ENCODE measurements around the gene CHST3. TPM values are rescaled to one million over a fixed set of nuclear protein-coding genes. Genes with fewer than 3 reads are reported as not detected.

The CHST3 gene
- total and polyA plus RNA-seq, 4 donors: 2.2 to 13.7 (median 8.0) TPM

GRCh38 chr10:72038458-72039001 is 74.3 kb downstream of the CHST3 start:
- WGBS, 2 donors: 77 to 84% methylated on average over 13 of the region's 13 CpGs
- ATAC-seq (ENCODE audit: insufficient read depth, low FRiP score): no peak

GRCh38 chr10:72039377-72039776 is 75.2 kb downstream of the CHST3 start:
- Histone ChIP-seq H3K4me1 (ENCODE audit: control insufficient read depth in 5 of 5, insufficient read depth in 5 of 5, low read length in 5 of 5) (peaks cover 0 to 3% (median 2%) of the 10 kb centered on the region in 5 donors), H3K9me3 (ENCODE audit: control insufficient read depth in 4 of 4, insufficient read depth in 3 of 4, low read length in 3 of 4) (no peaks in the 10 kb centered on the region), H3K27me3 (ENCODE audit: control insufficient read depth in 3 of 3, insufficient read depth in 3 of 3, low read length in 2 of 3) (no peaks in the 10 kb centered on the region), H3K36me3 (ENCODE audit: control insufficient read depth in 4 of 4, insufficient read depth in 4 of 4, low read length in 4 of 4) (no peaks in the 10 kb centered on the region), H3K4me3 (no peak overlapping the region), H3K27ac (ENCODE audit: low read depth in 1 of 2, low read length in 1 of 2) (no peak overlapping the region), H3K9ac (ENCODE audit: insufficient read depth in 1 of 2, low read length in 2 of 2) (no peak overlapping the region)
- DNase-seq: no peak
- ATAC-seq (ENCODE audit: insufficient read depth, low FRiP score): no peak
- TF ChIP-seq CTCF (IDR thresholded peaks at IDR 0.05; ENCODE audit: control extremely low read depth, extremely low read depth): no peak
- 73 to 82% methylated on average over 9 of the region's 9 CpGs for WGBS, 2 donors

More at GRCh38 chr10:72038458-72039001, 74.3 kb downstream of the CHST3 start:
- Histone ChIP-seq H3K27me3 (ENCODE audit: control insufficient read depth in 3 of 3, insufficient read depth in 3 of 3, low read length in 2 of 3) (no peaks in the 10 kb centered on the region), H3K4me3 (no peak overlapping the region), H3K27ac (ENCODE audit: low read depth in 1 of 2, low read length in 1 of 2) (no peak overlapping the region), H3K36me3 (ENCODE audit: control insufficient read depth in 4 of 4, insufficient read depth in 4 of 4, low read length in 4 of 4) (no peaks in the 10 kb centered on the region), H3K4me1 (ENCODE audit: control insufficient read depth in 5 of 5, insufficient read depth in 5 of 5, low read length in 5 of 5) (peaks cover 0 to 8% (median 2%) of the 10 kb centered on the region in 5 donors), H3K9me3 (ENCODE audit: control insufficient read depth in 4 of 4, insufficient read depth in 3 of 4, low read length in 3 of 4) (no peaks in the 10 kb centered on the region), H3K9ac (ENCODE audit: insufficient read depth in 1 of 2, low read length in 2 of 2) (no peak overlapping the region)
- no peak for DNase-seq
- TF ChIP-seq CTCF (IDR thresholded peaks at IDR 0.05; ENCODE audit: control extremely low read depth, extremely low read depth): no peak

- no peaks in the 10 kb centered on the region for H3K9me3 ChIP-seq (ENCODE audit: control insufficient read depth in 4 of 4, insufficient read depth in 3 of 4, low read length in 3 of 4)
- H3K27ac ChIP-seq (ENCODE audit: low read depth in 1 of 2, low read length in 1 of 2): no peak overlapping the region
- H3K4me3 ChIP-seq: no peak overlapping the region
- H3K36me3 ChIP-seq (ENCODE audit: control insufficient read depth in 4 of 4, insufficient read depth in 4 of 4, low read length in 4 of 4): no peaks in the 10 kb centered on the region
- 90 to 92% methylated on average over 6 of the region's 6 CpGs for WGBS, 2 donors
- H3K9ac ChIP-seq (ENCODE audit: insufficient read depth in 1 of 2, low read length in 2 of 2): no peak overlapping the region
- no peak for DNase-seq
- ATAC-seq (ENCODE audit: insufficient read depth, low FRiP score): no peak
- H3K4me1 ChIP-seq (ENCODE audit: control insufficient read depth in 5 of 5, insufficient read depth in 5 of 5, low read length in 5 of 5): peaks cover 0 to 7% (median 0%) of the 10 kb centered on the region in 5 donors
- H3K27me3 ChIP-seq (ENCODE audit: control insufficient read depth in 3 of 3, insufficient read depth in 3 of 3, low read length in 2 of 3): no peaks in the 10 kb centered on the region
- no peak for TF ChIP-seq CTCF (IDR thresholded peaks at IDR 0.05; ENCODE audit: control extremely low read depth, extremely low read depth)
Measured at GRCh38 chr10:72041491-72041890, 77.3 kb downstream of the CHST3 start.

Data from lung (tissue), 12 donors.